ENCODE measurements around the gene FGD6. TPM values are rescaled to one million over a fixed set of nuclear protein-coding genes. Genes with fewer than 3 reads are reported as not detected.

The FGD6 gene
- total and polyA plus RNA-seq, 4 donors: 2.4 to 26.4 (median 9.0) TPM

DNA sequence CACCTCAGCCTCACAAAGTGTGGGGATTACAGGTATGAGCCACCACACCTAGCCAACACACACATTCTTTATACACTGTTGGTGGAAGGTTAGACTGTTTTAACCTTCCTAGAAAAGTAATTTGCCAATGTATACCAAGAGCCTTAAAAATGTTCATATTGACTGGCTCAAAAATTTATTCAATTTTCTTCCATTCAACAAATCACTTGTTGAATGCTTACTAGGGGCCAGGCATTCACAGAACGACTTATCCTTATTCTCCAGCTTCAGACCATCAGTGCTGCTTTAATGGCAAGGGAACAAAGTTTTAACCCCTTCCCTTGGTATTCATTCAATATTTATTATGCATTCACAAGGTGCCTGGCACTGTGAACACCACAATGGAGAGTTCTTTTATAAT, 146.9 kb downstream of the FGD6 start:
- TF ChIP-seq, protein P1, sequence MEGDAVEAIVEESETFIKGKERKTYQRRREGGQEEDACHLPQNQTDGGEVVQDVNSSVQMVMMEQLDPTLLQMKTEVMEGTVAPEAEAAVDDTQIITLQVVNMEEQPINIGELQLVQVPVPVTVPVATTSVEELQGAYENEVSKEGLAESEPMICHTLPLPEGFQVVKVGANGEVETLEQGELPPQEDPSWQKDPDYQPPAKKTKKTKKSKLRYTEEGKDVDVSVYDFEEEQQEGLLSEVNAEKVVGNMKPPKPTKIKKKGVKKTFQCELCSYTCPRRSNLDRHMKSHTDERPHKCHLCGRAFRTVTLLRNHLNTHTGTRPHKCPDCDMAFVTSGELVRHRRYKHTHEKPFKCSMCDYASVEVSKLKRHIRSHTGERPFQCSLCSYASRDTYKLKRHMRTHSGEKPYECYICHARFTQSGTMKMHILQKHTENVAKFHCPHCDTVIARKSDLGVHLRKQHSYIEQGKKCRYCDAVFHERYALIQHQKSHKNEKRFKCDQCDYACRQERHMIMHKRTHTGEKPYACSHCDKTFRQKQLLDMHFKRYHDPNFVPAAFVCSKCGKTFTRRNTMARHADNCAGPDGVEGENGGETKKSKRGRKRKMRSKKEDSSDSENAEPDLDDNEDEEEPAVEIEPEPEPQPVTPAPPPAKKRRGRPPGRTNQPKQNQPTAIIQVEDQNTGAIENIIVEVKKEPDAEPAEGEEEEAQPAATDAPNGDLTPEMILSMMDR (IDR thresholded peaks at IDR 0.05; ENCODE audit: control extremely low read depth, extremely low read depth): no peak
- H3K27ac ChIP-seq (ENCODE audit: low read depth in 1 of 2, low read length in 1 of 2): no peak overlapping the region
- H3K36me3 ChIP-seq (ENCODE audit: control insufficient read depth in 4 of 4, insufficient read depth in 4 of 4, low read length in 4 of 4): peaks cover 3 to 18% (median 5%) of the 10 kb centered on the region in 4 donors
- H3K9ac ChIP-seq (ENCODE audit: insufficient read depth in 1 of 2, low read length in 2 of 2): no peak overlapping the region
- no peaks in the 10 kb centered on the region for H3K27me3 ChIP-seq (ENCODE audit: control insufficient read depth in 3 of 3, insufficient read depth in 3 of 3, low read length in 2 of 3)
- DNase-seq (no peak), ATAC-seq (ENCODE audit: insufficient read depth, low FRiP score) (no peak)
- H3K4me3 ChIP-seq: no peak overlapping the region
- peaks cover 0 to 5% (median 3%) of the 10 kb centered on the region in 5 donors for H3K4me1 ChIP-seq (ENCODE audit: control insufficient read depth in 5 of 5, insufficient read depth in 5 of 5, low read length in 5 of 5)
- no peaks in the 10 kb centered on the region for H3K9me3 ChIP-seq (ENCODE audit: control insufficient read depth in 4 of 4, insufficient read depth in 3 of 4, low read length in 3 of 4)
- 91 to 92% methylated on average over 1 of the region's 1 CpG for WGBS, 2 donors

DNA sequence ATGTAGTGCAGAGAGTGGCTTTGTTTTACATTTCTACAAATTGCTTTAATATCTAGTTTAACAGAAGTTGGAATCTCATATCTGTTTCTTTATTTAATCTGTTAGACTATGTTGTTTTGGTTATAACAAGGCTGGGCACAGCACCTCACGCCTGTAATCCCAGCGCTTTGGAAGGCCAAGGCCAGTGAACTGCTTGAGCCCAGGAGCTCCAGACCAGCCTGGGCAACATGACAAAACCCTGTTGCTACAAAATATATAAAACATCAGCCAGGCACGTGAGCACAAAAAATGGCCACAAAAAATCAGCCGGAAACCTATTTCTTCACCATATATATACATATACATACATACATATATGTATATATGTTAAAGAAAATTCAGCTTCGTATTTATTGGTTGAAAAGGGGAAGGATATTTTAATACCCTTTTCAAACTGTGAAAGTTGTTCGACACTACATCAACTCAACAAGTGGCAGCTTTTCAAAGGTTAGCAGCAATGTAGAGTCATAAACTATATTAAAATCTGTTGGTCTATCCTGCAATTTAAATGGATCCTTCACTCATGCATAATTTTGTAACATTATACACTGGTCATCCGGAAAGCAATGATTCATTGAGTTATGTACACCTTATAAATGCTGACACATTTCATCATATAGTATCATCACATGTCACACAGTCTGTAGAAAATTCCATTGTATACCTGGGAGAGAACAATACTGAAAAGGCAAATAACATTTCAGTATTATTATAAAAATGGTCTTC, 151.0 kb downstream of the FGD6 start:
- 95% methylated on average over 7 of the region's 7 CpGs for WGBS, 2 donors
- H3K9me3 ChIP-seq (ENCODE audit: control insufficient read depth in 4 of 4, insufficient read depth in 3 of 4, low read length in 3 of 4): no peaks in the 10 kb centered on the region
- no peak overlapping the region for H3K27ac ChIP-seq (ENCODE audit: low read depth in 1 of 2, low read length in 1 of 2)
- H3K9ac ChIP-seq (ENCODE audit: insufficient read depth in 1 of 2, low read length in 2 of 2): no peak overlapping the region
- no peak overlapping the region for H3K4me3 ChIP-seq
- H3K27me3 ChIP-seq (ENCODE audit: control insufficient read depth in 3 of 3, insufficient read depth in 3 of 3, low read length in 2 of 3): no peaks in the 10 kb centered on the region
- ATAC-seq (ENCODE audit: insufficient read depth, low FRiP score) (no peak), DNase-seq (no peak)
- H3K4me1 ChIP-seq (ENCODE audit: control insufficient read depth in 5 of 5, insufficient read depth in 5 of 5, low read length in 5 of 5): peaks cover 0 to 3% (median 0%) of the 10 kb centered on the region in 5 donors
- TF ChIP-seq, protein P1 (IDR thresholded peaks at IDR 0.05; ENCODE audit: control extremely low read depth, extremely low read depth): no peak
- H3K36me3 ChIP-seq (ENCODE audit: control insufficient read depth in 4 of 4, insufficient read depth in 4 of 4, low read length in 4 of 4): peaks cover 12 to 37% (median 14%) of the 10 kb centered on the region in 4 donors

DNA sequence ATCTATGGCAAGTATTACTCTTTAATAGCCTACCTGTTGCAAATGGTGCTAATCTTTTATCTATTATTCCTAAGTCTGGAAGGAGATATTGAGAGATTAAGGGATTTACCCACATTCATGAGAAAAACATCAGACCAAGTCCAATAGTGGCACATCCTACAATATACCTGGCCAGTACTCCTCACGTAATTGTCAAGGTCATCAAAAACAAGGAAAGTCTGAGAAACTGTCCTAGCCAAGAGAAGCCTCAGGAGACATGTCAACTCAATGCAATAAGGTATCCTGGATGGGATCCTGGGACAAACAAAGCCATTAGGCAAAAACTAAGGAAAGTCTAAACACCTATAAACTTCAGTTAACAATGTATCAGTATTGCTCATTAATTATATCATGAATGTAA, 156.3 kb downstream of the FGD6 start:
- no peaks in the 10 kb centered on the region for H3K9me3 ChIP-seq (ENCODE audit: control insufficient read depth in 4 of 4, insufficient read depth in 3 of 4, low read length in 3 of 4)
- ATAC-seq (ENCODE audit: insufficient read depth, low FRiP score) (no peak), DNase-seq (no peak)
- H3K4me1 ChIP-seq (ENCODE audit: control insufficient read depth in 5 of 5, insufficient read depth in 5 of 5, low read length in 5 of 5): no peaks in the 10 kb centered on the region
- 92 to 100% methylated on average over 1 of the region's 1 CpG for WGBS, 2 donors
- H3K9ac ChIP-seq (ENCODE audit: insufficient read depth in 1 of 2, low read length in 2 of 2): no peak overlapping the region
- no peaks in the 10 kb centered on the region for H3K27me3 ChIP-seq (ENCODE audit: control insufficient read depth in 3 of 3, insufficient read depth in 3 of 3, low read length in 2 of 3)
- TF ChIP-seq, protein P1 (IDR thresholded peaks at IDR 0.05; ENCODE audit: control extremely low read depth, extremely low read depth): no peak
- no peak overlapping the region for H3K4me3 ChIP-seq
- H3K36me3 ChIP-seq (ENCODE audit: control insufficient read depth in 4 of 4, insufficient read depth in 4 of 4, low read length in 4 of 4): peaks cover 13 to 37% (median 22%) of the 10 kb centered on the region in 4 donors
- no peak overlapping the region for H3K27ac ChIP-seq (ENCODE audit: low read depth in 1 of 2, low read length in 1 of 2)
